Medulla oblongata (tissue), 1 donor: ENCODE data around the gene LLGL1.

Experiments used
- DNase-seq: peaks from one replicate; pipeline ENCODE4 v3.0.0-alpha.2; 2015; ENCODE audit errors: extremely low spot score

The LLGL1 gene

GRCh38 chr17:18229771-18230170, 4.3 kb downstream of the LLGL1 start:
- no peak for DNase-seq

- DNase-seq = peak; percentile 86
Observed at GRCh38 chr17:18230288-18231141, 5.1 kb downstream of the LLGL1 start.

GRCh38 chr17:18231164-18231563, 5.7 kb downstream of the LLGL1 start:
- DNase-seq = peak; percentile 68

GRCh38 chr17:18233803-18234518, 8.5 kb downstream of the LLGL1 start:
- no peak for DNase-seq

GRCh38 chr17:18234853-18235380, 9.5 kb downstream of the LLGL1 start:
- no peak for DNase-seq

- no peak for DNase-seq
Observed at GRCh38 chr17:18235743-18236256, 10.4 kb downstream of the LLGL1 start.

GRCh38 chr17:18236494-18236893, 11.1 kb downstream of the LLGL1 start:
- DNase-seq = no peak

GRCh38 chr17:18237461-18237860, 12.0 kb downstream of the LLGL1 start:
- no peak for DNase-seq

- DNase-seq = no peak
Observed at GRCh38 chr17:18238299-18238698, 12.9 kb downstream of the LLGL1 start.

- DNase-seq = no peak
Observed at GRCh38 chr17:18240449-18240848, 15.0 kb downstream of the LLGL1 start.

- no peak for DNase-seq
Observed at GRCh38 chr17:18241229-18241871, 15.9 kb downstream of the LLGL1 start.

GRCh38 chr17:18245038-18245776, 19.8 kb downstream of the LLGL1 start:
- DNase-seq = no peak

- DNase-seq = no peak
Observed at GRCh38 chr17:18246109-18246725, 20.8 kb downstream of the LLGL1 start.

- DNase-seq = no peak
Observed at GRCh38 chr17:18246880-18247612, 21.6 kb downstream of the LLGL1 start.

GRCh38 chr17:18247613-18248001, 22.2 kb downstream of the LLGL1 start:
- peak; percentile 39 for DNase-seq

- DNase-seq = peak; percentile 88
Observed at GRCh38 chr17:18248300-18248731, 22.9 kb downstream of the LLGL1 start.

- no peak for DNase-seq
Observed at GRCh38 chr17:18248811-18249210, 23.4 kb downstream of the LLGL1 start.

GRCh38 chr17:18250259-18250658, 24.8 kb downstream of the LLGL1 start:
- no peak for DNase-seq

GRCh38 chr17:18250708-18251107, 25.3 kb downstream of the LLGL1 start:
- no peak for DNase-seq

- DNase-seq = no peak
Observed at GRCh38 chr17:18251204-18251603, 25.8 kb downstream of the LLGL1 start.
